Tongue (tissue), 1 donor: Measurements from ENCODE around the gene CCR5AS. TPM values are rescaled to one million over a fixed set of nuclear protein-coding genes. Genes with fewer than 3 reads are reported as not detected.

Source experiments
- total RNA-seq: library from RNA; depleted of rRNA; stranded (reverse); fragments of >200 nt; gene quantifications from one replicate; pipeline ENCODE4 v1.2.3, GENCODE V29; 2014

Gene CCR5AS

Other genes starting within 250 kb of the CCR5AS start
- gene CCR1, start 198.8 kb downstream of the CCR5AS start, total RNA-seq = 1.2 TPM
- gene CCR3, start 164.6 kb downstream of the CCR5AS start, total RNA-seq = 0.51 TPM
- 1.2 TPM for gene CCR2, start 53.0 kb downstream of the CCR5AS start, total RNA-seq
- 0.41 TPM for gene CCR5, start 36.1 kb downstream of the CCR5AS start, total RNA-seq
- 3.7 TPM for gene CCRL2, start 193 bp upstream of the CCR5AS start, total RNA-seq
- gene LTF, start 57.8 kb upstream of the CCR5AS start, total RNA-seq = 13.0 TPM
- gene RTP3, start 90.9 kb upstream of the CCR5AS start, total RNA-seq = not detected
- gene LRRC2, start 159.2 kb upstream of the CCR5AS start, total RNA-seq = 13.0 TPM
- gene FAM240A, start 205.5 kb upstream of the CCR5AS start, total RNA-seq = 0.10 TPM